HG03575 (cell line): ENCODE results near the gene TDRD3.
"Not testable (repeated sequence)": the region's sequence is repeated elsewhere in the genome, so short reads cannot be mapped to it uniquely, and the experiment has no call there.

Experiments used
- ATAC-seq: cut with Tn5 transposase; IDR thresholded peaks from one replicate; pipeline ENCODE4 v1.9.1; 2021; ENCODE audit not compliant: unreplicated experiment, insufficient number of reproducible peaks, low FRiP score; ENCODE audit errors: extremely low read depth

The TDRD3 gene

GRCh38 chr13:60396783-60397703 is at the start of gene TDRD3:
TSS of gene TDRD3 (plus strand) at chr13:60397220. CDS start at chr13:60397365, 145 bp downstream.
- ATAC-seq: peak; percentile 29

GRCh38 chr13:60347690-60348089 is 49.3 kb upstream of the TDRD3 start:
- no peak for ATAC-seq

- ATAC-seq: no peak
These were observed 48.9 kb upstream of the TDRD3 start for GRCh38 chr13:60348097-60348496.

GRCh38 chr13:60351326-60351725 is 45.7 kb upstream of the TDRD3 start:
- ATAC-seq: no peak

GRCh38 chr13:60351855-60352615 is 45.0 kb upstream of the TDRD3 start:
- ATAC-seq: no peak

- ATAC-seq: no peak
These were observed 44.4 kb upstream of the TDRD3 start for GRCh38 chr13:60352644-60353043.

- ATAC-seq: no peak
These were observed 42.0 kb upstream of the TDRD3 start for GRCh38 chr13:60355056-60355455.

- ATAC-seq: no peak
These were observed 40.0 kb upstream of the TDRD3 start for GRCh38 chr13:60356970-60357369.

GRCh38 chr13:60358453-60358852 is 38.6 kb upstream of the TDRD3 start:
- ATAC-seq: no peak

GRCh38 chr13:60363288-60363687 is 33.7 kb upstream of the TDRD3 start:
- no peak for ATAC-seq

- ATAC-seq: no peak
These were observed 27.8 kb upstream of the TDRD3 start for GRCh38 chr13:60369242-60369641.

- ATAC-seq: no peak
These were observed 26.7 kb upstream of the TDRD3 start for GRCh38 chr13:60370343-60370742.

- no peak for ATAC-seq
These were observed 24.9 kb upstream of the TDRD3 start for GRCh38 chr13:60372141-60372540.

GRCh38 chr13:60379282-60379681 is 17.7 kb upstream of the TDRD3 start:
- ATAC-seq: not testable (repeated sequence)

- ATAC-seq: no peak
These were observed 17.0 kb upstream of the TDRD3 start for GRCh38 chr13:60379837-60380565.

- ATAC-seq: no peak
These were observed 12.1 kb upstream of the TDRD3 start for GRCh38 chr13:60384911-60385310.

- ATAC-seq: no peak
These were observed 10.8 kb upstream of the TDRD3 start for GRCh38 chr13:60386250-60386649.

GRCh38 chr13:60392131-60392530 is 4.9 kb upstream of the TDRD3 start:
- ATAC-seq: no peak

GRCh38 chr13:60395971-60396782 is 843 bp upstream of the TDRD3 start:
- ATAC-seq: peak; percentile 68
